Stimulated activated CD8-positive, alpha-beta memory T cell treated with anti-CD3 and anti-CD28 coated beads, Interleukin-15, amount 100 ng/mL, for 48 hours (primary cell): ENCODE data around the gene PPP3CA.

Experiments used
- DNase-seq, 2 donors: peaks; one replicate each; pipeline ENCODE4 v3.0.0-alpha.2; 2020; ENCODE audit warnings: low read depth in 2 of 2

PPP3CA gene

DNA sequence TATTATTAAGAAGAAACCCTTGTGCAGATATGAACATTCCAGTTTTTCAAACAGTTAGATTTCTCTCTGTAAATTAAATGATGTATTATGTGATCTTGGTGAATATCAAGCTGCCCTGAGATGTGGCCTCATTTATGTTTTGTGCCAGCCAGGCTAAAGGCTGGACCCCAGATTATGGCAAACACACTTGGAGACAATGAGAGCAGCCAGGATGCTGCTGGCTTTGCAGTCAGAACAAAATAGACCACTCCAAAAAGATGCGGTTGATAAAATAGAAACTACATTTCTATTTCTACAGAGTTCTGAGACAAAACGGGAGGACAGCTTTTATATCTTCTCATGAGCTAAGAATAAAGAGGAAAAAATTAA lies 296.5 kb downstream of the PPP3CA start:
- DNase-seq: no peak

- DNase-seq: no peak
Observed at GRCh38 chr4:101050088-101050836, 297.1 kb downstream of the PPP3CA start.

GRCh38 chr4:101049549-101050001 lies 297.8 kb downstream of the PPP3CA start:
- DNase-seq: no peak

- no peak for DNase-seq
Observed at GRCh38 chr4:101044766-101045165, 302.6 kb downstream of the PPP3CA start.

GRCh38 chr4:101042847-101043246 lies 304.5 kb downstream of the PPP3CA start:
- no peak for DNase-seq

GRCh38 chr4:101040776-101041175 lies 306.6 kb downstream of the PPP3CA start:
- DNase-seq: no peak

GRCh38 chr4:101039367-101039766 lies 308.0 kb downstream of the PPP3CA start:
- peak; percentile 40 to 56 for DNase-seq

- no peak for DNase-seq
Observed at GRCh38 chr4:101037938-101038413, 309.4 kb downstream of the PPP3CA start.

- no peak for DNase-seq
Observed at GRCh38 chr4:101037249-101037648, 310.1 kb downstream of the PPP3CA start.

GRCh38 chr4:101035487-101035886 lies 311.8 kb downstream of the PPP3CA start:
- no peak for DNase-seq

DNA sequence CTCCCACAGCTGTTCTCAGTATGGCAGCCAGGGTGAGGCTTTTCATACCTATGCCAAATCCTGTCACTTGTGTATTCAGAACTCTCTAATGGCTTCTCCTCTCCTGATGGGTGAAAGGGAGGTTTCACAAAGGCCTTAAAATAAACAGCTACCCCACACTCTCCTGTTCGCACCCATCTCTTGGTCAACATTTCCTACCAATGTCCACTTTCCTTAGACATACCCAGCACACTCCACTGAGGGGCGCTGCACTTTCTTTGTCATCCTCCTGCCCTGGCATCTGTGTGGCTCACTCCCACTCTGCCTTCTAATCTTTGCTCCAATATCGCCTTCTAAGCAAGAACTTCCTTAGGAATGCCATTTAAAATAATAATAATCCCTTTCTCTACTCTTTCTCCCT lies 313.3 kb downstream of the PPP3CA start:
- no peak for DNase-seq

GRCh38 chr4:101032541-101032940 lies 314.8 kb downstream of the PPP3CA start:
- no peak for DNase-seq

GRCh38 chr4:101031971-101032370 lies 315.4 kb downstream of the PPP3CA start:
- DNase-seq: no peak

GRCh38 chr4:101028886-101029285 lies 318.4 kb downstream of the PPP3CA start:
- DNase-seq: no peak

GRCh38 chr4:101027721-101028120 lies 319.6 kb downstream of the PPP3CA start:
- no peak for DNase-seq

DNA sequence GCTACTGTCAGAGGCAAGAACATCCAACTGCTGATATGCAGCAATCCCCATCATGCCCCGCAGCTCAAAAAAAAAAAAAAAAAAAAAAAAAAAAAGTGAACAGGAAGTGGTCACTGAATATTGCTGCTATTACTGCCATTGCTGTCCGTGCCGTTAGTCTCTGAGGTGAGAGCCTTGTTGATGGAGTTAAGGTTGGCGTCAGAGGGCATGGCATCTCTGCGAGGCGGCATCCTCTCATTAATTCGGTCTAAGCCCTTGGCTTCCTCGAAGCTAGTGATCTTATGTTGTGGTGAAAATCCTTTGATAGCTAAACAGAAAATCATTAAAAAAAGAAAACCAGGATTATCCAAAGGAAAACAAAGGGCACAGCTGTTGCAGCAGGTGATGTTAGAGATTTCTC lies 321.6 kb downstream of the PPP3CA start:
- DNase-seq: no peak

- peak in 1 of 2 donors; percentile 16 for DNase-seq
Observed at GRCh38 chr4:101022151-101023024, 324.9 kb downstream of the PPP3CA start.

GRCh38 chr4:101020956-101021355 lies 326.4 kb downstream of the PPP3CA start:
- DNase-seq: no peak

- DNase-seq: no peak
Observed at GRCh38 chr4:101019941-101020401, 327.4 kb downstream of the PPP3CA start.

DNA sequence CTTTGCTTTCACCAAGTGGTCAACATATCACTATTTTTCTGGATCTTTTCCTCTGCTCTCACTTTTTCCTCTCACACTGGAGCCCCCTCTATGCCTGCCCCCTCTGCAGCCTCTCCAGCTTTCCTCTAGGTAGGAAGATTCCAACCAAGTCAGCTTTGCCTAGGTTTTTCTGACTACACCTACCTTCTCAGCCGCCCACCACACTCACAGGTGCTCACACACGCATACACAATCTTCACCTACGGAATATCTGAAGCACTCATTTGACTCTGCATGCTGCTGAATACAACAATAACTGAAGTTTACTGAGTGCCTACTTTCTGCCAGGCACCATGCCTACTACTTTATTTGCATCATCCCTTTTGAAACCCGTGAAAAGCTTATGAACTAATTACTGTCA lies 328.0 kb downstream of the PPP3CA start:
- no peak for DNase-seq

- DNase-seq: no peak
Observed at GRCh38 chr4:101018836-101019235, 328.5 kb downstream of the PPP3CA start.

GRCh38 chr4:101014417-101014816 lies 332.9 kb downstream of the PPP3CA start:
- DNase-seq: no peak

DNA sequence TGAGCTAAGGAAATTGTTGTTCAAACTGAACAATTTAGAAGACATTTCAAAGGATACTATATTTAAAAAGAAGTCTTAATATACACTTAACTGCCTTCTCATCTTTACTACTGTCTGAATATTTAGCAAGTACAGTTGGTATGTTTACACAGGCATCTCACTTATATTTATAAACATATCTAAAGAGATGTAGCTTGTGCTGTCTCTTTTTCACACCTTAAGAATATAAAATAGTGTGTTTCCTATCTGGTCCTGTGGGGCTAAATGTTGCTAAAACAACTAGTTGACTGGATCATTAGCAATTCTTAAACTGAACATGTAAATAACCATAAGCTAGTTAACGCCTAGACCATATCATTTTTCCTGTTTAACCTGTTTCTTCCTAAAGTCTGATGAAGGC lies 336.3 kb downstream of the PPP3CA start:
- no peak for DNase-seq
